Measurements from ENCODE around the gene ZNF598.
"Not testable (repeated sequence)": the region's sequence is repeated elsewhere in the genome, so short reads cannot be mapped to it uniquely, and the experiment has no call there.

The ZNF598 gene

DNA sequence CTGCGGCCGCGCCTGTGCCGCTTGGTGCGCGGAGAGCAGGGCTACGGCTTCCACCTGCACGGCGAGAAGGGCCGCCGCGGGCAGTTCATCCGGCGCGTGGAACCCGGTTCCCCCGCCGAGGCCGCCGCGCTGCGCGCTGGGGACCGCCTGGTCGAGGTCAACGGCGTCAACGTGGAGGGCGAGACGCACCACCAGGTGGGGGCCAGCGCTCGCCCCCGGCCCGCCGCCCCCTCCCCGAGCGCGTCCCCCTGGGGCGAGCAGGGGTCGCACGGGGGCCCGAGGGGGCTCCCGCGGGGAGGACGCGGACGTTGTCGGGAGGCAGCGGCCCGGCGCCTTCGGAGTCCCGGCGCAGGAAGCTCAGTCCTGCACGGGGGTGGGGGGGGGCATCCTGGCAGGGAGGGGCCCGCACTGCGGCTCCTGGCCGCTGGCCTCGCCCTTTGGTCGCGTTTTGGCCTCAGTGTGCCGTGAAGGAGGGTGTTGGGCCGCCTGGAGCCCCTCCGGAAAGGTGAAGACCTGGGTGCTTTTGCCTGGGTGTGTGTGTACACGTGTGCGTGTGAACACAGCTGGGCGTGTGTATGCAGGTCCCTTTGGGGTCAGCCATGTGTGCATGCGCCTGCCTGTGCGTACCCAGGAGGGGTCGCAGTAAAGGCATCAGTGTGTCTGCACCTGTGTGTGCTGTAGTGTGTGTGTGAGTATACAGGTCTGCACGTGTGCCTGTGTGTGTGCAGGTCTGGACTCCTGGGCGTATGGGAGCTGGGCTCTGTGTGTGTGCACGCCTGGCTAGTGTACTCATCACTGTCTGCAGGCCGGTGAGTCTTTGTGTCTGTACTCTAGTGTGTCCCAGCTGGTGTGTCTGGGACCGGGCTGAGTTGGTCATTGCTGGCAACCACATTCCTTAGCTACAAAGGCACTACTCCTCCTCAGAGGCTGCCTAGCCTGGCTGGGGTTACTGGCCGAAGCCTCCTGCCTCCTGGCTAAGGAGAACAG is 17.7 kb upstream of the ZNF598 start:
- no peak for DNase-seq

DNA sequence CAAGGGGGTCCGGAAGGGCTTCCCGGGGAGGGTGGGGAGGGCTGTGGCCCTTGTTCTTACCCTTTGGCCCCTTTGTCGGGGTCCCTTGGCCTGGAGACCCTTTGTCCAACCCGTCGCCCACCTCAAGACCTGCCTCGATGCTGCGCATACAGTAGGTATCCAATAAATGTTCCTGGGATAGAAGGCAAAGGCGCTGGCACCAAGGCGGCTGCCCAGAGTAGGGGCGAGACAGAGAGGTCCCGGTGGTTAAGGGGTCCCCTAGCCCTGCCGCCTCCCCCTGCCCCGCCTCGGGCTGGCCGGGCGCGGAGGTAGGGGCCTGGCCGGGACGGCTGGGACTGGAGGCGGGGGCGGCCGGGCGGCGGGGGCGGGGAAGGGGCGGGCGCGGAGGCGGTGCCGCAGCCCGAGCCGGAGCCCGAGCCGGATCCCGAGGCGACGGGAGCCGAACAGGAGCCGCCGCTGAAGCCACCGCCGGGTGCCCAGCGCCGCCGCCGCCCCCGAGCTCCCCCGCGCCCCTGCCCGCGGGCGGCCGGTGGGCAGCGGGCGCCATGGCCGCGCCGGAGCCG is 16.9 kb upstream of the ZNF598 start, which contains the start of gene NHERF2:
NHERF2 (plus strand) TSS at position 442 of the 563 bp plus-strand sequence; CDS start at position 546, 104 bp downstream.
- DNase-seq = no peak

DNA sequence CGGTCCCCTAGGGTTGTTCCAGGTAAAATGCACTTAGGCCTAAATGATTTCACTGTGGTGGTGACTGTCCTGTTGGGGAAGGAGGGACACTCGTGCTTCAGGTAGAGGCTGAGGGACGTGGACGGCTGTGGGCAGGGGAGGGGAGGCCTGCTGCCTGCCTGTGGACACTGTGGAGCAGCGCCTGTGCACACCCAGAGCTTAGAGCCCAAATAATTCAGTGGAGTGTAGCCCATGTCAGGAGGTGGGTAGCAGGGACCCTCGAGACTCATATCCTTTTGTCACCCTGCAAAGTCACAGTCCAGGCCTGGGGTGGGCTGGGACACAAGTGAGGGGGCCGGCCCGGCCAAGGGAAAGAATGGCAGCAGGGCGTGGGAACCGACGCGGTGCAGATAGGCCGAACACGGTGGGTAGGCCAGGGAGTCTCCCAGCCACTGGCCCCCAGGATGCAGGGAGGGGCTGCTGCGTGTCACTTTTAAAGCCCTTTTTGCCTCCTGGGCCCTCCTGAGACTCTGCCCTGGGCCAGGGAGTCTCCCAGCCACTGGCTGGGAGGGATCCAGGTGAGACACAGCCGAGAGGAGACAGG is 16.3 kb upstream of the ZNF598 start:
- no peak for DNase-seq

DNA sequence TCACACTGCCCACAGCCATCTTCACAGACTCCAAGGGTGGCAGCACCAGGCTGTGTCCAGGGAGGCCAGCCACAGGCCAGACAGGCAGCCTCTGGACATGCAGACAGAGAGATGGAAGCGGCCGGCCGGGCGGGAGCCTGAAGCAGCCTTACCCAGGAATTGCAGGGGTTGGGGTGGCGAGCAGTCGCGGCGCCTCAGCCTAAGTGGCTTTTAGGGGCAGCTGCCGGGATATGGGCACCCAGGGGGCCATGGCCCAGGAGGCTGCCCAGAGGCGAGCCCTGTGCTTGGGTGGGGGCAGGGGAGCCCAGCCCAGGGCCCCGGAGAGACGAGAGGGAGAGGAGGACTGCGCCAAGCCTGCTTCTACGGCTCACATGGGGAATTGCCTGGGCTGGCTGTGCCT is 15.6 kb upstream of the ZNF598 start:
- no peak for DNase-seq

DNA sequence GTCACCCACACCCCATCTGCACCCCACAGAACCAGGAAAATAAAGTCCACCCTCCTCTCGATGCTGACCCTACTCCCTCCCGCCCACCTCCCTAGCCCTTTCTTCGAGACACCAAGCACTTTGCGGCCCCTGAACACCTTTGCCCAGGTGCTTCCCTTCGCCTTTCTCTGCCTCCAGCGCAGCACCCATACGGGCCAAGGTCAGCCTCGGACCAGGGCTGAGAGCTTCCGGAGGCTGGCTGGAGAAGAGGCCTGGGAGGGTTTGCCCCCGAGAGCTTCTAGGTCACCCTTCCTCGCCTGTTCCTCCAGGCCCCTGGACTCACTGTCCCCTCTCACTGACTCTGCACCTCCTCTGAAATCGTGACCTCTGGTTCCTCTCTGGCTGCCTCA is 14.4 kb upstream of the ZNF598 start:
- no peak for DNase-seq

DNA sequence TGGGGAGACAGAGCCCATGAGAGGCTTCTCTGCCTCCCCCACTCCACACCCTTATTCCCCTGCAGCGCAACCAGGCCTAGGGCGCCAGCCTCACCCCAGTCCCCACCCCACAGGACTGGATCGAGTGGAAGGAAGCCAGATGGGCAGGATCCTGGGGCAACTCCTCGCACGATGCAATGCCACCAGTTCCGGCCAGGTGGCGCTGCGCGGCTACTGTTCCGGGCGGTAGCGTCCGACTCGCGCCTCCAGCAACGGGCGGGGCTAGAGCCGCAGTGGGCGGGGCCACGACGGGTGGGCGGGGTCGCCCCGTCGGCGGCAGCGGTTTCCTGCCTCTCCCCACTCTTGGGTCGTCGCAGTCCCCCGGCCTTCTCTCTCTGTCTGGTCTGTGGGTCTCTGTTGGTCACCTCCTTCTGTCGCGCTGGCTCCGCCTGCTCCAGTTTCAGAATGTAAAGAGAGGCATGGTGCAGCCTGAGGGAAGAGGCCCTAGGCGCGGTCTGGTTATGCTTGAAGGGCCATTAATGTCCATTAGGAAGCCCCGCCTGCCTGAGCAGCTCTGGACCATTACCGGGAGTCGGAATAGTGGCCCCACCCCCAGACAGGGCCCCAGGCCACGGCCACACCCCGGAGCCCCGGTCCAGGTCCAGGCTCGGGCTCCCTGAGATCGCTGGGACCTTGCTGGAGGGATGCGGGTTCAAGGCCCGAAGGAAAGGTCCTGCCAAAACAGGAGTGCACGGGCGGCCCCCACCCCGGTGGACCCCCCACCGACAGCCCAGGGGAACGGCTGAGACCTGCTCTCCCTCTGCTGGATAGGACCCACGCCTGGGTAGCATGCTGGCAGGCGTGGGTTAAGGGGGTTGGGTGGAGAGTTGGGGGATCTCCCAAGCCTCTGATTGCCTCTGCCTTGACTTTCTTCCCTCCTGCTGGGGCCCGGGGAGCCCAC is 13.7 kb upstream of the ZNF598 start:
- peak; percentile 95 for DNase-seq

DNA sequence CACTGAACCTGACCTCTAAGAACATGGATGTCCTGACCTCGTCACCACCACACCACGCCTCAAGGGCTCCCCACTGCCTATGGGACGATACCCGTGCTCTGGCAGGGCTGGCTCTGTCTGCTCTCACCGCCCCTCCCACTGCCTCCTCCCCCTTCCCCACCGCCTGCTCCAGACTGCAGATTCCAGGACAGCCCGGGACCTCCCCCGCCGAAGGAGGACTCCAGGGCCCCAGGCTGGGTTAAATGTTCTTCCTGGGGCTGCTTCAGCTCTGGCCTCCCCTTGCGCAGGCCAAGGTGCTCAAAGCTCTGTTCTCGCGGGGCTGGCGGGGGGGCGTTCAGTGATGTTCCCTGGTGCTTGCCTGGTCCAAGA is 13.1 kb upstream of the ZNF598 start:
- peak; percentile 27 for DNase-seq

DNA sequence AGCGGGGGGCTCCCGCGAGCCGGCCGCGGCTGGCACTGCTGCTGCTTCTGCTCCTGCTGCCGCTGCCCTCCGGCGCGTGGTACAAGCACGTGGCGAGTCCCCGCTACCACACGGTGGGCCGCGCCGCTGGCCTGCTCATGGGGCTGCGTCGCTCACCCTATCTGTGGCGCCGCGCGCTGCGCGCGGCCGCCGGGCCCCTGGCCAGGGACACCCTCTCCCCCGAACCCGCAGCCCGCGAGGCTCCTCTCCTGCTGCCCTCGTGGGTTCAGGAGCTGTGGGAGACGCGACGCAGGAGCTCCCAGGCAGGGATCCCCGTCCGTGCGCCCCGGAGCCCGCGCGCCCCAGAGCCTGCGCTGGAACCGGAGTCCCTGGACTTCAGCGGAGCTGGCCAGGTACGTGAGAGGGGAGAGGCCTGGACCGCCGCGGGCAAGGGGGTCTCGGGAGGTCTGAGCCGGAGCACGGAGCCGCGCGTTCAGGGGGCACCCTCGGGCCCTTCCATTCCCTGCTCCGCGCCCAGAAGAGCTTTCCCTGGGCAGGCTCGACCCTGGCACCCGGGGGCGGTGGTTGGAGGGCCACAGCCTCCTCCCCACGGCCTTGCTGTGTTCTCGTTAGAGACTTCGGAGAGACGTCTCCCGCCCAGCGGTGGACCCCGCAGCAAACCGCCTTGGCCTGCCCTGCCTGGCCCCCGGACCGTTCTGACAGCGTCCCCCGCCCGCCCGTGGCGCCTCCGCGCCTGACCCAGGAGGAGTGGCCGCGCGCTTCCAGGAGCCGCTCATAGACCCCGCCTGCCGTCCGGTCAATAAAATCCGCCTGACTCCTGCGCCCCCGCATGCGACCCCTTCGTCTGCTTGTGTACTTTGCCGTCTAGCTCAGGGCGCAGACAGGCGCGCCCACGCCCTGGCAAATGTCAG is 10.6 kb upstream of the ZNF598 start:
- DNase-seq = no peak

DNA sequence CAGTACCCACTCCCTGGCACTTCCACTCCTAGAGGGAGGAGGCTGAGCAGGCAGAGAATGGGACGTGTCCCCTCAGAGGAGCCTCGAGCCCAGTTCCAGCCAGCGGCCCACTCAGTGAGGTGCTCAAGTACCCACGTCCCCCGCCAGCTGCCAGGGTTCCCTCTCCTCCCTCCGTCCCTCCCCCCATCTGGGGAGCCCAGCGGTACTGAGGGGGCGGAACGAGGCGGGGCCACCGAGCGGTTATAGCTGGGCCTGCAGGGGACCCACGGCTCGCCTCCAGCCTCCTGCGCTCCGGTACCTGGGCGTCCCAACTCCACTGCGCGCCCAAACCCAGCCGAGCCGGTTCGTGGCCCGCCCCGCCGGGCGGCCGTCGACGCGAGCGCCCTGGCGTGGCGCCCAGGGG is 9.9 kb upstream of the ZNF598 start, which contains the start of gene NPW:
NPW (plus strand) TSS at position 268 of the 403 bp plus-strand sequence.
- peak; percentile 32 for DNase-seq

DNA sequence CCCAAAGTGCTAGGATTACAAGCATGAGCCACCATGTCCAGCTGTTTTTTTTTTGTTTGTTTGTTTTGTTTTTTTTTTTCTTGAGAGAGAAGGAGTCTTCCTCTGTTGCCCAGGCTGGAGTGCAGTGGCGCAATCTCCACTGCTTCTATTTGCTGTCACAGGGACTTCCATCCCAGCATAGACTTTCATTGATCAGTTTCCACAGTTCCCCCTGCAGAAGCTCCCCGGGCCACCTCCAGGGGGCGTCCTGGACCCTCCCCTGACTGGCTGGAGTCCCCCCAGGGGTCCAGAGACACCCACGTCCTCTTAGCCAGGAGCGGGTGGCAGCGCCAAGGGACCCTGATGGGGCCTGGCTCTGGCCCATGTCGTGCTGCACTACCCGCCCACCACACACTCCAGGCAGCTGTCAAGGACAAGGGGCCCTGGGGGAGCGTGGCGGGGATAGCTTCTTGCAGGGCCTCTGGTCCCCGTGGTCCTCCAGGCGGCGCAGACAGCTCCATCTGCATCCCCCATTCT is 6.8 kb upstream of the ZNF598 start:
- no peak for DNase-seq

DNA sequence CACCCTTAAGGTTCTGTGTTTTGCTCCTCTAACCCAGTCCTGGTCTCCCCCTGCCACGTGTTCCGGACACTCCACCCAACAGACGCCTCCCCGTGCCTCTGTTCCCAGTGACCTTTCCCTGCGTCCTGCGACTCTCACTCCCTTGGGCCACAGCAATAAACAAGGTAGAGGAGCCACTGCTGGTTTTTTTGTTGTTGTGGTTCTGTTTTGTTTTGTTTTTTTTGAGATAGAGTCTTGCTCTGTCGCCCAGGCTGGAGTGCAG is 6.3 kb upstream of the ZNF598 start:
- no peak for DNase-seq

DNA sequence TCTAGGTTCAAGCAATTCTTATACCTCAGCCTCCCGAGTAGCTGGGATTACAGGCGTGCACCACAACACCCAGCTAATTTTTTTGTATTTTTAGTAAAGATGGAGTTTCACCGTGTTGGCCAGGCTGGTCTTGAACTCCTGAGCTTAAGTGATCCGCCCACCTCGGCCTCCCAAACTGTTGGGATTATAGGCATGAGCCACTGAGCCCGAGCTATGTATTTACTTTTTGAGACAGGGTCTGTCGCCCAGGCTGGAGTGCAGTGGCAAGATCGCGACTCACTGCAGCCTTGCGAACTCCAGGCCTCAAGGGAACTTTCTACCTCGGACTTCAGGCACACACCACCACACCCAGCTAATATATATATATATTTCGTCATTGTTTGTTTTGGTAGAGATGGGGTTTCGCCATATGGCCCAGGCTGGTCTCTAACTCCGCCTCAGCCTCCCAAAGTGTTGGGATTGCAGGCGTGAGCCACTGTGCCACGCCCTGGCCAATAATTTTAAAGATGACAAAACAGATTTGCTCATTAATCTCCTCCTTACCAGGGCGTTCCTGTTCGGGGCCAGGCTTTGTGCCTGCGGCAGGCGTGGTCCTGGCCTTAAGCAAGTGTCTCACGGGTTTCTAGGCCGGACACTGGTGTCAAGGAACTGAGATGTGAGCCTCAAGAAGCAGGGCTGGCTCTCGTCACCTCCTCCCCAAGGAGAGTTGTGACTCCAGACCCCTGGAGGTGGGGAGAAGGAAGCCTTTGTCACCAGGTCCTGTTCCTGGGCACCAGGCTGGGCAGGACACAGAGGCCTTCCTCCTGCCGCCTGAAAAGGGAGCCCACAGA is 5.7 kb upstream of the ZNF598 start:
- no peak for DNase-seq

DNA sequence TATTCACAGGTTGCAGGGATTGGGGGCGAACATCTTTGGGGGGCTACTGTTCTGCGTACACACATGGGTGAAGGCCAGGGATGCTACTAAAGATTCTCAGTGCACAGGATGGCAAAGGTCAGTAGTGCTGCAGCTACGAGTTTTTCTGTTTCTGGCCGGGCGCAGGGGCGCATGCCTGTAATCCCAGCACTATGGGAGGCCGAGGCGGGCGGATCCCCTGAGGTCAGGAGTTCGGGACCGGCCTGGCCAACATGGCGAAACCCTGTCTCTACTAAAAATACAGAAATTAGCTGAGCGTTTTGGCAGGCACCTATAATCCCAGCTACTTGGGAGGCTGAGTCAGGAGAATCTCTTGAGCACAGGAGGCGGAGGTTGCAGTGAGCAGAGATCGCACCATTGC is 3.9 kb upstream of the ZNF598 start:
- DNase-seq = no peak

DNA sequence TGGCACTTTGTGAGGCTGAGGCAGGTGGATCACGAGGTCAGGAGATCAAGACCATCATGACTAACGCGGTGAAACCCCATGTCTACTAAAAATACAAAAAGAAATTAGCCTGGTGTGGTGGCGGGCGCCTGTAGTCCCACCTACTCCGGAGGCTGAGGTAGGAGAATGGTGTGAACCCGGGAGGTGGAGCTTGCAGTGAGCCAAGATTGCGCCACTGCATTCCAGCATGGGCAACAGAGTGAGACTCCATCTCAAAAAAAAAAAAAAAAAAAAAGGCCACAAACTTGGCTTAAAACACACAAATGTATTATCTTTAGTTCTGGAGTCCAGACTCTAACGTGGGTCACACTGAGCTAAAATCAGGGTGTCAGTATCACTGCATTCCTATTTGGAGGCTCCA is 2.1 kb upstream of the ZNF598 start:
- DNase-seq = not testable (repeated sequence)

DNA sequence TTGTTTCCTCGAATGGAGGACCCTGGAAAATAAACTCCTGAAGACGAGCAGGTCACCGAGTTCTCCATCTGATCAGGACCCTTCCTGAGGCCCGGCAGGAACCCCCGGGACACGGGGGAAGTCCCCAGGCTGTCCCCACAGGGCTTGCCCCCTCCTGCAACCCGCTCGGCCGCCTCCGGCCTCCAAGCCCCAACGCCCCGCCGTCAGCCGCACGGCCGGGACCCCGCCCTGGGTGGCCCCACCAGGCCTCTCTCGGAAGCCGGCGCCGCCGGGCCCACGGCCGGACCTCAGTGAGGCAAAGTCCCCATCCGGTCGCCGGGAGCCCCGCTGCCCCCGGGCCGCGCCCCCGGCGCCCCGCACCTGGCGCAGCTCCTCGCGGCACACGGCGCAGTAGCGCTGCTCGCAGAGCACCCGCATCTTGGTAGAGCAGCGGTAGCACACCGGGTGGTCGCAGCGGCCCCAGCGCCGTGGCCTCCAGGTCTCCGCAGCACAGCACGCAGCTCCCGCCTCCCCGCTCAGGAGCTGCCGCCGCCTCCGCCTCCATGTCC is 383 bp downstream of the ZNF598 start:
- DNase-seq = no peak

DNA sequence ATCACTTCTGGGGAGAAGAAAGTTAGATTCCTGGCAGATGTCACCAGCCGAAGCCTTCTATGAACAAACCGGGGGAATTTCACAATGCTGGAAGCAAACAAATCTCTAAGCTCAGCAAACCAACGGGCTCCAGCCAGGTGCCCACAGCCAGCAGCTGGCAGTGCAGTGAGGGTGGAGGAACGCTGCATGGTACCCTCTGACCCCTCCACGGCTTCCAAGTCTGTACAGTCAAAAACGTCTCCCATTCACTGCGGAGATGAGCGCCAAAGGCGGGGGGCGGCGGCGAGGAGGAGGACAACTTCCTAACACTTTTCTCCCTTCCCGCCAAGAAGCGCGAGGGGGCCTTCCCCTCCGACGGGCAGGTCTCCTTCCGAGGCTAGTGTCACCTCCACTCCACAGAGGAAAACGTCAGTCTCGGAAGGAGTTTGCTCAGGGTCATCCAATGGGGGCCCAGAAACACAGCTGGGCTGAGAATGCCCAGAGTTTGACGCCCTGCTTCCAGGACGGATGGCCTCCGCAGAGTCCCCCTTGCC is 924 bp downstream of the ZNF598 start:
- peak; percentile 34 for DNase-seq

DNA sequence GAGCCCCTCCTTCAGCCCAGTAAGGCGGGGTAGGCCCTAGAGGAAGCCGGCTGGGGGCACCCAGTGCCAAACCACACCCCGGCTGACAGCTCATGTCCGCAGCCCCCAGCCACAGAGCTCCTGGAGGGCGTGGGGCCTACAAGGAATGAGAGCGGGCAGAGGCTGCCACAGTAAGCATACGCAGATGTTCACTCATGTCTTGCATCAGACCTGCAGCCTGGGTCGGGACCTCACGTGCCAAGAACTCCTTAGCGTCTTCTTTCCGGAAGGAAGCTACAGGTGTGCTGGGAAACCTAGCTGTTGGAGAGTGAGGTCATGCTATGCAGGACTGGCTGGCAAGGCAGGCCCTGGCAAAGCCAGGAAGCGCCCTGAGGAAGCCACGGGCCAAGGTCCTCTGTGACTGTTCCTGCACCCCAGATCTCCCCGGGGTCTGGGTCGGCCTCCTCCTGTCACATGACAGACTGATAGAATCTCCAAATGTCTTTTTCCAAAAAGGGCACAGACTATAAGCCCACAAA is 1.6 kb downstream of the ZNF598 start:
- no peak for DNase-seq

DNA sequence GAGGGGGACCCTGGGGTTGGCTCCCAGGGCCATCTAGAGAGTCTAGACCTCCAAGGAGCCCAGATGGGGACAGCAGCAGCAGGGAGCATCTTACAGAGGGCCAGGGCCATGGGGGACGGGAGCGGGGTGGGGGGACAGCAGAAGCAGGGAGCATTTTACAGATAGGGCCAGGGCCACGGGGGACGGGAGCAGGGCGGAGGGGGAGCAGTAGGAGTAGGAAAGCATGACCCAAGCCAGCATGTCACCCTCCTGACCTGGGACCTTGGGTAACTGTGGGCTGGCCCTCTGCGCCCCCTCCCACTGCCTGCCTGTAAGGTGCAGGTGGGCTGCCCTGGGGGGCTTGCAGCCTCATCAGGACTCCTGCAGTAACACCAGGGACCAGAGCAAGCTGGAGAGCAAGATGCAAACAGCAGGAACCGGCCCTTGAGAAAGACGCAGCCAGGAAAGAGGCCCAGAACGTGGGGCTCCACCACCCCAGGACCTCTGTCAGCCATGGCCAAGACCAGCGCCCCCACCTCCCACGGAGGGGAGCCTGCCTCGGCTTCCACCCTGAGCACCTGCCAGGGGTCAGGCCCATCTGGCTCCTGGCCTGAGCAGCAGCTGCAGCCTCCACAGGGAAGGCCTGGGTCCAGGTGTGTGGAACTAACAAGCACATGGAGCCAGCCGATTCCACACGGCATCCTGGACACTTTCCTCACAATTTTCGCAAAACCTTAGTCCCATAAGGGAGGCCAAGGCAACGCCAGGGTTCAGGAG is 2.4 kb downstream of the ZNF598 start:
- DNase-seq = no peak

DNA sequence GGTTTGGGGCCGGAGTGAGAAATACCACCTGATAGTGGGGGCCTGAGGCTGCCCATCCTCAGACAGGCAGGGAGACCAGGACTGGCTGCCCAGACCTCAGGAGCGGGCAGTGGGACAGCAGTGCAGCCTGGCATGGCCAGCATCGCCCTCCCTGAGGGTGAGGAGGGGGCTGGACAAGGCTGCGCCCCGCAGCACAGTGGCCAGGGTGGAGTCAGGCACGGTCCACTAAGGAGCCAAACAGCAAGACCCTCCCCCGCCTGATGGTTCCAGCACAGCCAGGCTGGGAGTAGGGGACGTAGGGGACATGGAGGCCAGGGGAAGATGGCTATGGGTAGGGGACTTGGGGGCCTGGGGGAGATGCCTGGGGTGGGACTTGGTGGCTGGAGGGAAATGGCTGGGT is 3.3 kb downstream of the ZNF598 start:
- DNase-seq = no peak
